Stimulated activated CD8-positive, alpha-beta memory T cell treated with anti-CD3 and anti-CD28 coated beads, Interleukin-4, amount 100 ng/mL, for 48 hours (primary cell): ENCODE results near the gene FAM120A.
"Not testable (repeated sequence)": the region's sequence is repeated elsewhere in the genome, so short reads cannot be mapped to it uniquely, and the experiment has no call there.

ENCODE experiments used
- DNase-seq: peaks from one replicate; pipeline ENCODE4 v3.0.0-alpha.2; 2020

FAM120A gene

DNA sequence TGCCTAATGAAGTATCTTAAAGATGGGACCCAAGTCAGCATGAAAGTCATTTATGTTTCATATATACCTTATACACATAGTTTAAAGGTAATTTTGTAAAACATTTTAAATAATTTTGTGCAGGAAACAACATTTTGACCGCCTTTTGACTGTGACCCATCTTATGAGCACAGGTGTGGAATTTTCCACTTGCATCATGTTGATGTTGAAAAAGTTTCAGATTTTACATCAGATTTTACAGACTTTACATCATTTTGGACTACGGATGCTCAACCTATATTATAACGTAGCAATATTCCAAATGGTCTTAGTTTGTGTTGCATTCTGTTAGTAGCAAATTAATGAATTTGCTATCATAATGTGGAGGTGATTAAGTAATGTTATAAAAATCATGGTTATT lies 23.6 kb downstream of the FAM120A start:
- no peak for DNase-seq

DNA sequence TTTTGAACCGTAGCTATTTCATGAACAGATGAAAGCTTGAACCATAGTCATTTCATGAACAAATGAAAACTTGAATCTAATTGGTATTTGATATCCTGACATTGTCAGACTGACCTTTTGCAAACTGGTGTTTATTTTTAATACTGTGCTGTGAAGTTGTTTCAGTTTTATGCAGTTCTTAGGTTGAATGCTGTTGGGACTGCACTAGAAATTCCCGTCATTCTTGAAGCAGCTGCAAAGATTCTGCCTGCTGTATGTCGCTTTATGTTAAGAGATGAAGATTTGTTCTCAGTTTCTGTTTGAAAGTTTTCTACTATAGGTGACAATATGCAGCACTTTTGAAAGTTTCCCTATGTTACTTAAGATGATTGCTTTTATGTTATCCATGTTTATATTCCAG lies 24.4 kb downstream of the FAM120A start:
- DNase-seq, result no peak

DNA sequence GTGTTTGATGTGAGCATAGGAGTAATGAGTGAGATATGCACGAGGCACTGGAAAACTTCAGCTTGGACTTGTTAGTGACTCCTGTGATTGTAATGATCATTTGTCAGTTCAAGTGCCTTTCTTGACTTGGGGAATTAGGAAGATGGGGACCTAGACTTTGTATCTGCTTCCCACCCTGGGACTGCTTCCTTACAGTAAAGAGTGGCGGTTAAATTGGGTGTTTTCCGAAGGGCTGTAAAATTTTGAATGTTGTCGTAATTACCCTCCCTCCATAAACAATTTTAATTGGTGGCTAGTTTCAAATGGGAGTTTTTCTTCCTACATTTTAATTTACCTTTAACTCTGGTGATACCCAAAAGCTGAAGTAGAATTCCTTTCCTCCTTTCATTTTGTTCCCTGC lies 25.4 kb downstream of the FAM120A start:
- DNase-seq, result no peak

DNA sequence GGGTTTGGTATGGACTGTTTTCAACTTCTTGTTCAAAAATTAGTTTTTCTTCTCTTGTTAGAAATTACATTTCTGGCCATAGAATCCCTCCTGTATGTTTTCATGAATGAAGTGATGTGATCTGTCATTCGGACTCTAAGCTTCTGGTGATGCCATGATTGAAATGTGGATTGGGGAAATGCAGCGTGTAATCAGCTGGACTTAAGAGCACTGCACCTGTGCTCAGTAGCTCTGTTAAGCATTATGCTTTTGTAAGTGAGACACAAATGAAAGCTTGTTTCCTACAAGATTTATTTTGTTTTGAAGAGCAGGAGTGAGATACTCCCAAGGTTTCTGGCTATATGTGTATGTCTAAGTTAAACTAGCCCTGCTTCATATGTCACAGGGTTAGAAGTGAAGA lies 25.9 kb downstream of the FAM120A start:
- DNase-seq, result no peak

DNA sequence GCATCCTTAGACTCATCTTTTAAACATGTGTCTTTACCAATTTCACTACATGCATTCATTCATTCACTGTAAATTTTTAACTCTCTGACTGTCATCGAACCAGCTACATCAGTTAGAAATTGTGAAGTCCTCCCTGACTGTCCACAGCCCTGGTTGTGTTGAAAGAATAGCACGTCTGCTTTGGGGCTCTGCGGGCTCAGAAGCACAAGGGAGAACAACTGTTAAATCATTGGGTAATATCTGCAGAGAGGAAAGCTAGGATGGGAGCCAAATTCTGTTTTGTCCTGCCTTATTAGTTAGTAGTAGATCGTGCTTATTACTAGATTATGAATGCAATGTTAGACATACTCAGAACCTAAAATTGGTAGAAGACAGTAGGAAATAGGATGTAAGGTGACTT lies 28.2 kb downstream of the FAM120A start:
- no peak for DNase-seq

DNA sequence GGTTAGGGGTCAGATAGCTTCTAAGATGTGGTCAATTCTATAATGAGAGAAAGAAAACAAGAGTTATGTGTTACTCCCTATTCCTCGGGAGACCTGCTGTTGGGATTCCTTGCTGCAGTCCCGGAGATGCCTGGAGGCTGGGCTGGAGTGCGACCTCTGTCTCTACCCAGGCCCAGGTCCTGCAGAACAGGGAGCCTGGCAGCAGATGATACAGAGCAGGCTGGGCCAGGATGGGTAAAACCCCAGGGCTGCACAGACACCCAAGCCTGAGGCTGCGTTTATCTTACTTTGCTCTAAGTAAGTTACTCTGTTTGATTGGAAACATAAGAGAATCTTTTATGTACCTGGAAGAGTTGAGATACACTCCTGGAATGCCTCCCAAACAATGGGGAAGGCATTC lies 28.8 kb downstream of the FAM120A start:
- DNase-seq, result no peak

DNA sequence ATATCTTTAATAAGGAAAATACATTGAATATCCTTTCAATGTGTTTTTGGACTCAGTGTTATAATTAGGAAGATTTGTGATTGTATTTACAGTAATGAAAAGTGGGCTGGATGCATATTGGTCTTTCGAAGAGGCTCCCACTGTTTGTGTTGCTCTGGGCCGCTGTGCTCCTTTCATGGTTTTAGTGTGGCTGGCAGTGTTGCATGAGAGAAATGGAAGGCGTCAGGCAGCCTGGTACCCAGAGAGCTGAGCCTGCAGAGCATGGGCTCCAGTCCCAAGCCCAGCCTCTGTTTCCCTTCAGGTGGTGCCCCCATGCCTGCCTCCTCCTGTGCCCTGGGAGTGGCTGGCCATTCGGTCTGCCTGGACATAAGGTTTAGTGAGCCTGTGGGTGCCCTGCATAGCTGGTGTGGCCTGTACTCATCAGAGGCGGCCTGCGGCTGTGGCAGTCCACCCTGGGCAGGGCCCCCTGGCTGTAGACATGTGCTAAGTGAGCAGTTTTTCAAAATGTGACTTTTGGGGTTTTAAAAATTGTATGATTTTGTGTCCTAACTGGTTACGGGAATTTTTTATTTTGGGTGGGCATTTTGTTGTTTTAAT lies 29.3 kb downstream of the FAM120A start:
- no peak for DNase-seq

DNA sequence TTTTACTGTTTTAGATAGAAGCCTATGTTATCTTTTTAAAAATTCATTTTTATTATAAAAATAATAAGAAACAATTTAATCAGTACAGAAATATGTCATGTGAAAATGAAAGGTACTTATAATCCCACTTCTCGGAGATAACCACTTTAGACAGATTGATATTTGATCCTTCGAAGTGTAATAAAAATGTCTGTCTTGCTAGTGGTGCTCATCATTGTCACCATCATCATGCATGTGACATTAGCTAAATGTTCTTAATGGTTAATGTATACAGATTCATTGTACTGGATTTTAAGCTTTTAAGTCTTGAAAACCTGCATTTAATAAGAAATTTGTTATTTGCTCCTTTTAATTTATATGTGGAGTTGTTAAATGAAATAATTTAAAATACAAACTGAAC lies 32.0 kb downstream of the FAM120A start:
- DNase-seq, result no peak

DNA sequence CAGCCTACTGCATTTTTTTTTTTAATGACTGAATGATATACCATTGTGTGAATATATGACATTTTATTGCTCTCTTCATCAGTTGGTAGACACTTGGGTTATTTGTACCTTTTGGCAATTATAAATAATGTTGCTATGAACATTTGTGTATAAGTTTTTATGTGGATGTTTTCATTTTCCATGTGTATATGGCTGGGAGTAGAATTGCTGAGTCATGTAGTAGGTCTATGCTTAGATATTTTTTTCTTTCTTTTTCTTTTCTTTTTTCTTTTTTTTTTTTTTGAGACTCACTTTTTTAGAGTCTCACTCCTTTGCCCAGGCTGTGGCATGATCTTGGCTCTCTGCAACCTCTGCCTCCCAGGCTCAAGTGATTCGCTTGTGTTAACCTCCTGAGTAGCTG lies 34.8 kb downstream of the FAM120A start:
- no peak for DNase-seq

DNA sequence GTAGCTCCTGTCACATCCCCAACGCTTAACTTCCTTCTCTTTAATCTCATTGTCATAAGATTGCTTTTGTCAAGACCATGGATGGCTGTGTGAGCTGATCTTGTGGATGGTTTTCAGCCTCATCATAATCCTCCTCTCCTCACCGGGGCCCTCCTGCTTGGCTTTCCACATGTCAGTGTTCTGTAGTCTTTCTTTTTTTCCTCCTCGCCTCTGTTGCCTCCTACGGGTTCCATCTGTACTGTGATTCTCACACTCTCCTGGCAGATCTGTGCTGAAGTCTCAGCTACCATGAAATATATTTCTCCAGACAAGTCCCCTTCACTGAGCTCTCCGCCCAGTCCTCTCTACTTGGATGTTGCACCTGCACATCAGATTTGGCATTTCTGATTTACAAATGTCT lies 36.8 kb downstream of the FAM120A start:
- DNase-seq, result no peak

DNA sequence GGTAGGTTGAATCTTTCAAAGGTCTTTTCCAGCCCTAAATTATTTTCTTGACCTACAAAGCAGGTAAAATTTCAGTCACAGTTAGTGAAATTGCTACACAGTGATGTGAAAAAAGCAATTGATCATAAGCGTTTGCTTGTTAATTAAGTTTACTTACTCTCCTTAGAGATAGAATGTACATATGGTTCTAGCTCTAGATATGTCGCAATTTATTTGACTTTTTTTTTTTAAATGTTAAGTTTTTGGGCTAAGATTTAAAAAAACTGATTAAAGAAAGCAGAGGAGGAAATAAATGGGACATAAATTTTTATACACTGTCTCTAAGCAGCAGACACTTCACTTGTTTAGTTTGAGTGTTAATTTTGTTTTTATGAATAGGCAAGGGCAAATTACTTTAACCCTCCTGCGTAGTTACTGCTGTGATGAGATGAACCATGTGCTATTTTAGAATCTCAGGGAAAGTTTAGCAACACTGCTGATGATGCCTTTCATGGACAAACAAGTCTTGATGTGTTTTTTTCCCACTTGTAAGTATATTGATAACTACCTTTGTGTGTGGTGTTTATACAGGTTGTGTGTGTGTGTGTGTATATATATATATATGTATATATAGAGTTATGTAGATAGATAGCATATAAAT lies 40.2 kb downstream of the FAM120A start:
- DNase-seq, result no peak

DNA sequence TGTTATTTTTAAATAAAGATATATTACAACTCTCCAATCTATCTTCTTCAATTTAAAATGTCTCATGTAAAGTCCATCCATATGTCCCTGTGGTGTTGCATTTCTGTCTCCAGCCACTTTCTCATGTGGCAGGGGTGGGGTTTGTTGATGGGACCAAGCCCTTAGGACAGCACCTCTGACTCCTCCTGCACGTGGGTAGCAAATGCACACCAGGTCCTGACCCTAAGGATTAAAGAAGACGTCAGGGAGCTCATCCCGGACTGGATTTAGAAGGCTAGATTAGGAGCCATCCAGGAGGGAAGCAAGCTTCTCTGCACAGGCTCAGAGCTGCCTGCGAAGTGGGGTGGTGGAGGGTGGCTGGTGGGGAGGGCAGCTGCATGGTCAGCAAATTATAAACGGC lies 40.8 kb downstream of the FAM120A start:
- no peak for DNase-seq

DNA sequence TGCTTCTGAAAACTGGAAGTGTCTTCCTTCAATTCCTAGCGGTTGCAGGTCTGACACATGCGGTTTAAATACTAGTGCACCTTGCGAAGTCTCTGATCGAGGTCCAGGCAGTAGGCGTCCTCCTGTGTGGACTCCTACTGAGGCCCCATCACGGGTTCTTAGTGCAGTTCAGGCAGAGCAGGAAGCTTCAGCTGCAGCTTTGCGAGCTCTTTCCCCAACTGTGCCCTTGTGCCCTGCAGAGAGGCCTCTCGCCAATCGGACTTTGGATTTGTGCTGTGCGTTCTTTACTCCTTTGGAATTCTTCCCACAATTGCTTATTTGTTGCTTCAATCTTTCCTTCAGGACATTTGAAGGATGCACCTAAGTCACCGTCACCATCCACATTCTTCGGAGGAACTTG lies 42.5 kb downstream of the FAM120A start:
- DNase-seq, result no peak

DNA sequence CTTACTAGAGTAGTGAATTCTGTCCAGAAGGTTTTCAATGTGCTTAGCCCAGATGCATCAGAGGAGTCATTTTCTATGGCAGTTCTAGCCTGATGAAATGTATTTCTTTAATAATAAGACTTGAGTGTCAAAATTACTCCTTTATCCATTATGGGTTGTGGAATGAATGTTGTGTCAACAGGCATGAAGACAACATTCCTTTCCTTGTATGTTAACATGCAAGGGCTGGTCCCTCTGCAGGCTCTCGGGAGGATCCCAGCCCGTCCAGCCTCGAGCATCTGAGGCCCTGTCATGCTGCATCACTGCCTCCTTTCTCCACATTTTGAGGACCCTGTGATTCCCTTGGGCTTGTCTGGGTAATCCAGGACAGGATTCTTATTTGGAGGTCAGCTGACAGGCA lies 44.8 kb downstream of the FAM120A start:
- DNase-seq, result no peak

DNA sequence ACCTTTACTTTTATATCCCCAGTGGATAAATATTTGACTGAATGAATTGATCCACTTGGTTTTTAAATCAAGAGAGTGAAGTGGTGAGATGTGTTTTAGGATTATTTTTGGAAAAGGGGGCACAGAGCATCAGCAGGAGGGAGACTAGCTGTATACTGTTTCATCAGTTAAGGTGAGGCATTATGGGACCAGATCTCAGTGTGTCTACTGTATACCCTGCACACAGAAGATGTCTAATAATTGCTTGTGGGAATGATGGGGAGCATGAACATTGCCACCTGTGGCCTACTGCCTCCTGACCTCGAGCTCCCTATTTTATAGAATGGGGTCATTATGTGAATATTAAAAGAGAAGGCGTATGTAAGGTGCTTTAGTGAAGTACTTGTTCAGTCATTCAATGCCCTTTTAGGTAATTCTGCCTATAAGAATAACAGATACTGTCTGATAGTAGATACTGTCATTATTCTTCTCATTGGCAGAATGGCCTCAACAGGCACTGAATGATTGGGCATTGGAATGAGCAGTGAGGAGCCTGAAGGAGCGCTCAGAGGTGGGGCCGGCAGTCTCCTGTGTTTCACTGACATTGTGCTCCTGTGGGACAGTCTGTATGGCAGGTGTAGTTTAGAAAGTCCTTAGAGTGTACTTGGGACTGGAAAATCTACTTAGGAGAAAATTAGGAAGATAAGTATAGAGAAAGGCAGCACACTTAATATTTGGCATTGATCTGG lies 49.2 kb downstream of the FAM120A start:
- DNase-seq, result no peak

DNA sequence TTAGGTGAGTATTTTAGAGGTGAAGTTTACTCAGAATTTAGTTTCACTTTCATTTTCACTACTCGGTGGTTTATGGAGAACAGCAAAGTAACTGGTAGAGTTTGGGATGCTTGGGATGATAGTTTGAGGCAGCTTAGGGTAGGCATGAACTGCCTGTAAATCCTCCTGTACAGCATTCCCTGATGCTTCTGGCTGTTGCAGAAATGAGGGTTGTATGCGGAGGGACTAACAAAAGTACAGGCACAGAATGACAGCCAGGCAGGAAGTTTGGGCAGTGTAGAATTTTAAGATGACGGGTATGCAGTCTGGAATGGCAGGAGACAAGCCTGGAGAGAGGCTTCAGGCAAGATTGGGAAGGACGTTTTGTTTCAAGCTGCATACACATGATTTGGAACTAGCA lies 49.9 kb downstream of the FAM120A start:
- no peak for DNase-seq

DNA sequence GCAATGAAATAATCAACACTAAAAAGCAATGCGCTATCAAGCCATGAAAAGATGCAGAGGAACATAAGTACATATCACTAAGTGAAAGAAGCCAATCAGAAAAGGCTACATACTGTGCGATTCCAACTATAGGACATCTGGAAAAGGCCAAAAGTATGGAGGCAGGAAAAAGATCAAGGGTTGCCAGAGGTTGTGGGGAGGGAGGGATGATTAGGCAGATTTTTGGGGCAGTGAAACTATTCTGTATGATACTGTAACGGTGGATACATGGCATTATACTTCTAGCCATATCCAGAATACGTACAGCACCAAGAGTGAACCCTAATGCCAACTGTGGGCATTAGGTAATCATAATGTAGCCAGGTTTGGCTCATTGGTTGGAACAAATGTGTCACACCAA lies 51.9 kb downstream of the FAM120A start:
- no peak for DNase-seq

DNA sequence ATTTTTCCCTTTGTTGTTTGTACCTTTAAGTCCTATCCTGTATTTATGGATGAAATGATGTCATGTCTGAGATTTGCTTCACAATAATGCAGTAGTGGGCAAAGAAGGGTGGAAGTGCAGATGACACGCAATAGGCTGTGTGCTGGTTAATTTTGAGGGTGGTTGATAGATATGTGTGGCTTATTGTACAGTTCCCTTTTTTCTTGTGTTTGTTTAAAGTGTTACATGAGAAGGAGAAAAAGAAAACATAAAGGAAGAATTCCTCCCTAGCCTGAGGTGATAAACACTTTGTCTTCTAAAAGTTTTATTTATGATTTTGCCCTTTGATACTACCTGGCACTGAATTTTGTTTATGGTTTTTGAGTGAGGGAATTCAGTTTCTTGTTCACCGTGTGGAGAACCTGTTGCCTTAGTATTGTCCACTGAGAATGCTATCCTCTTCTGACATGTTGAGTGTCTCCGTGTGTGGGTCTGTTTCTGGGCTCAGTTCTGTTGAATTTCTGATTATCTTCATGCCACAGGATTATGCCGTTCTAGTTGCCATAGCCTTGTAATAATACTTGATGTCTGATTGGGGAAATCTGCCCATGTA lies 54.2 kb downstream of the FAM120A start:
- no peak for DNase-seq

DNA sequence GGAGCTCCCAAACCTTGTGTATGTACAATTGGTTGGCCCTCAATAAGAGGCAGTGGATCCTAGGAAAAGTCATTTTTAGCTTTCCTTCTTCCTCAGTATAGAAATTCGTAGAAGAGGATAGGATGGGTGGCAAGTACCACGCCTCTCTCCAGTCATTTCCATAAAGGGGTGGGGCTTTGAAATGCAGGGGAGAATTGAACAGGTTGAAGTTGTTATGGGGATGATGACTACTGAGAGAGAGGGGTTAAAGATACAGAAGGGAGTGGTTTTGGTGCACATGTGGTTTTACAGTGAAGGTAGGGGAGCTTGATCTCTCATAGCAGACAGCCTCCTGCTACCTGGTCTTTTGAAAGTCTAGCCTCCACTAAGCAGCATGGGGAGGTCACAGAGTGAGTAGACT lies 56.3 kb downstream of the FAM120A start:
- DNase-seq, result no peak

DNA sequence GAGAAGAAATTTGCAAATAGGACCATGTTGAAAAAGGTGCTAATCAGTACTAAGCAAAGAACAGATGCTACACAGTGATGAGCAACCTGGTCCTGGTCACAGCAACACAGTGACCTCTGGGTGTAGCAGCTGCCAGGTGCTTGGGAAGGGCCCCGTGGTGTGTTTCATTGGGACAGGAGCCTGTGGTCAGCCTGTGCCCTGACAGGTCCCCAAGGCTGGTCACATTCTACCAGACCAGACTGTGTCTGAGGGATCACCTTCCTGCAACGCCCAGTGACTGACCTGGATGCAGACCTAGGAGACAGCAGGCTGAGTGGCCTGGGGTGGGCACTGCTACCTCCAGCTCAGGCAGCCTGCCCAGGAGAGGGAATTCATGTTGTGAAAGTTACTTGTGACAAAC lies 56.7 kb downstream of the FAM120A start:
- DNase-seq, result no peak

DNA sequence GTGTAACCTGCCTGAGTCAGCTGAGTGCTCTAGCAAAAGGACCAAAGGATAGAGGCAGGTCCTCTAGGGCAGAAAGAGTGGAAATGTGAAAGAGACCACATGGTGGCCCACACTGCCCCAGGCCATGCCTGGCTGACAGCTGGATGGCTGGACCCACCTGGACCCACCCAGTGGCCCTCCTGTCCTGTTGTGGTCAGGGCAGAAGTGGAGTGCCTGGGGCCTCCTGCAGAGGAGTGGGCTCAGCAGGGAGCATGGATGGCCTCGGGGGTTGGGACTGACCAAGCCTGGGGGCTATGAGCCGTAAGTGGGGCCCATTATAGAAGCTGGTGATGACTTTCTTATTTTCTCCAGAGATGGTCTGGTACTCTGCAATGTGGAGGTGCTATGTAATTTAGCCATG lies 57.6 kb downstream of the FAM120A start:
- no peak for DNase-seq

DNA sequence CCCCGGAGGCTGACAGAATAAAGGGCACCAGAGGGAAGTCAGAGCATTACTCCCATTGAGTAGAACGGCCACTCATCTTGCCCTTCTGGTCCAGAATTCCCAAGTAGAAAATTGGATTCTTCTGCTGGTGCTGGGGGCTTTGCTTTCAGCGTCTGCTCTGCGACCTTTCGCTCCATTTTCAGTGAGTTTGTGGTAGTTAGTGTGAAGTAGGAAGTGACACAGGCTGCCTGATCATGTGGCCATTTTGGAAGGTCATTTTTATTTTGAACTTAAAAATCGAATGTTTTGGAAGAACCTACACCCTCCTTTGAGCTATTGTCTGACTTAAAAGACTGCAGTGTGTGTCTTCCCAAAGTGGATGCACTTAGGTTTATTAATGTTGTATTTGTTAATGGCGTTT lies 58.6 kb downstream of the FAM120A start:
- DNase-seq, result no peak

DNA sequence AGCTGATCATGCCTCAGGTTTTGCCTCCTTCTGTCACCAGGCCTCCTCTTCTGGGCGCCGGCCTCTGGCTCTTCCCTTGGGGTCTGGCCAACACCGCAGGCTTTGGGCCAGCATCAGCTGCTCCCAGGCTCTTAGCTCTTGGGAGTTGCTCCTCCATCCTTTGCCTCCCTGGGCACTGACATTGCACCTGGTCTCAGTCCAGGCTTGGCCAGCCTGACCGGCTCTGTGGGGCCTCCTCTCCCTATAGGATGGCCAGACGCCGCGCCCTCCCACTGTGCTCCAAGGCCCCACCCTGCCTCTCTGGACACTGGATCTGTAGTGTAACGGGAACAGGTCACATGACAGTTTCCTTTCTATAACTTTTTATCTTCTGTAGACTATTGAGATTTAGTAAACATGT lies 59.7 kb downstream of the FAM120A start:
- DNase-seq, result not testable (repeated sequence)

DNA sequence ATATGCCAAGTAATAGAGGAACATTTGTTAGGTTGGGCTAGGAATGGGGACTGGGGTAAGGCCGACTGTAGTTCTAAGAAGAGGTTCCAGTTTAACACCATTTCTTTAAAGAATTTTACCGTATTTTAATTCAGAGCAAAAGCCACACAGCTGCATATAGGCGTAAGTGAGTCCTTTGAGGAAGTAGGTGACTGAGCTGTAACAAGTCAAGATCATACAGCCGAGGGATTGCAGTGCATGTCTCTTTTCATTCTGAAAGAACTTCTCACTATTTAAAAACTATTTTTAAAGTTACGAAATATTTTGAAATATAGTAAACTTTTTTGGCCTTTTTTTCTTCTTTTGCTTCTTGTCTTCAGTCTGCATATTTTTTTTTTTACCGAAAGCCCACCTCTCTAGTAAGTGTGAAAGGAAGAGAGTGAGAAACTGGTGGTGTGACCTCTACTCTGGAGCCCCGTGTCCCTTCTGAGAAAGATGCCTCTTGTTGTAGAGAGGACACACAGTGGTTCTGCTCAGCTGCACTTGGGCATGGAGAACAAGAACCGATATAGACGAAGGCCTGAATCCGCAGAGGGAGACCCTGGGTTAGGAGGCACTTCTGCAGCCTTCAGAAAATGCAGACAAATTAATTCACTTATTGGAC lies 60.8 kb downstream of the FAM120A start:
- not testable (repeated sequence) for DNase-seq
